Erythroblast (primary cell): ENCODE measurements around the gene NIPA2.

Experiments used
- GATA1 ChIP-seq: IDR thresholded peaks from 2 replicates; pipeline ENCODE4 v1.6.1; 2011; ENCODE audit warnings: low read depth, mild to moderate bottlenecking, control low read depth, low read length, moderate library complexity
- POLR2A ChIP-seq: IDR thresholded peaks from 2 replicates; pipeline ENCODE4 v1.6.1; 2011; ENCODE audit warnings: mild to moderate bottlenecking, low read length

- TF ChIP-seq POLR2A (no peak), GATA1 (no peak)
Measured at GRCh38 chr15:22891426-22892210, 53.2 kb downstream of the NIPA2 start.
